Left lung (tissue), 10 donors: ENCODE results near the gene CYTH3. TPM values are rescaled to one million over a fixed set of nuclear protein-coding genes. Genes with fewer than 3 reads are reported as not detected.

ENCODE experiments used
- ATAC-seq: fragments of 200-7000 bp; cut with Tn5 transposase; one replicate; pipeline ENCODE4 v1.9.1; 2020; ENCODE audit warnings: moderate library complexity
- DNase-seq, 4 donors: peaks; one replicate each; pipeline ENCODE4 v3.0.0-alpha.2; 2013 to 2020
- H3K27ac ChIP-seq, 2 donors: fragments of 200-600 bp; sonication (generic) in 1 of 2; one replicate each; pipeline versions ENCODE4 v1.5.0 to v1.8.0; 2020 to 2021
- H3K27me3 ChIP-seq, 2 donors: fragments of 200-600 bp; sonication (generic) in 1 of 2; one replicate each; pipeline versions ENCODE4 v1.5.0 to v1.8.0; 2020 to 2021
- H3K36me3 ChIP-seq, 2 donors: fragments of 200-600 bp; sonication (generic) in 1 of 2; one replicate each; pipeline versions ENCODE4 v1.5.0 to v1.8.0; 2020 to 2021
- H3K4me1 ChIP-seq, 2 donors: fragments of 200-600 bp; one replicate each; pipeline ENCODE4 v1.8.0; 2021
- H3K4me3 ChIP-seq, 2 donors: fragments of 200-600 bp; sonication (generic) in 1 of 2; one replicate each; pipeline versions ENCODE4 v1.5.0 to v1.8.0; 2020 to 2021; ENCODE audit warnings: mild to moderate bottlenecking in 1 of 2
- H3K9me3 ChIP-seq, 2 donors: fragments of 200-600 bp; sonication (generic) in 1 of 2; one replicate each; pipeline versions ENCODE4 v1.5.0 to v1.8.0; 2020 to 2021
- intact Hi-C, 2 donors: fragments of 100-400 bp; cut with DNase I; formaldehyde crosslinking; loops; one replicate each; pipeline versions ENCODE4 v1.11.2 to v1.14.2; 2022
- polyA plus RNA-seq, 6 donors: library from polyadenylated mRNA; unstranded; fragments of 120-200 nt; gene quantifications; one replicate each; pipeline ENCODE4 v1.2.1, GENCODE V29; 2013; ENCODE audit not compliant: insufficient read length in 6 of 6
- total RNA-seq, 2 donors: library from RNA; stranded (reverse); fragmentation: NEBNext Ultra II Directional; extraction: Animal tissue kit (Norgen Biotek cat#: 25700); gene quantifications; one replicate each; pipeline ENCODE4 v1.2.1, GENCODE V29; 2021
- TF ChIP-seq, protein P1 (sequence below), 2 donors: fragments of 200-600 bp; sonication (generic) in 1 of 2; IDR thresholded peaks; one replicate each; pipeline versions ENCODE4 v1.5.0 to v1.8.0; 2021; ENCODE audit warnings: antibody characterized with exemption in 2 of 2
- donor health status: DM: no; HTN: yes; CAD: no.
- donor health status: DM: no; HTN: no; CAD: no.

CYTH3 gene
- total and polyA plus RNA-seq, 8 donors = 20.7 to 29.8 (median 25.8) TPM

DNA sequence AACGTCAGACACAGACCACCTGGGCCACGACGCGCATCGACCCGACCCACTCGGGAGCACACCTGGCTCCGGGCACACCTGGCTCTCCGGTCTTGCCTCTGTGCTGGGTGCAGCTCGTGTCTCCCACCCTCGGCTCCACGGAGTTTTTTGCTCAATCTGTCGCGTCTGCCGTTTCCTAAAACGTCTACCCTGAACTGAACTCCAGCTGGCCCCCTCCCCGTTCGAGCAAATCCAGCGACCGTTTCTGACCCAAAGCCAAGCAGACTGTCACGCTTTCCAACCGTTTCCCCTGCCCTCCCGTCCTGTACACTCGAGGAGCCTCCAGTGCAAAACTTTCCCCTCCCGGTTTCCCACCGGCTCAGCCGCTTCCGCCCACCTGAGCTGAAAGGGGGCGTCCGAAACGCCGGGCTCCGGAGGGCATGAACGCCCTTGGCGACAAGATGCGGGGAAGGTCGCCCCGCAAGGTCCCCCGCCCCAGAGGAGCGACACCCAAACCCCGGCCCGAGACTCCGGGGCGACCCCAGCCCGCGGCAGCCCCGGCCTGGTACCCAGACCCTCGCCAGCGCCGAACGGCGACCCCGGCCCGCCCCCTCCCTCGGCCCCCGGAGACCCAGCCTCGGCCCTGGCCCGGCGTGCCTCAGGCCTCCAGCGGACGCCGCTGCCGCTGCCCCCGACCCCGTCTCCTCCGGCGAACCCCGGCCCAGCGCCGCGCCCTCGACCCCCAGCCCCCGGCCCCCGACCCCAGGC, 557 bp downstream of the CYTH3 start:
- Histone ChIP-seq H3K27ac (peak overlapping the region; percentile 33 to 58), H3K9me3 (no peaks in the 10 kb centered on the region), H3K4me3 (peak overlapping the region; percentile 79 to 84), H3K36me3 (no peaks in the 10 kb centered on the region), H3K27me3 (peaks cover 0 to 16% of the 10 kb centered on the region in 2 donors), H3K4me1 (peaks cover 13 to 36% of the 10 kb centered on the region in 2 donors)
- TF ChIP-seq, protein P1, sequence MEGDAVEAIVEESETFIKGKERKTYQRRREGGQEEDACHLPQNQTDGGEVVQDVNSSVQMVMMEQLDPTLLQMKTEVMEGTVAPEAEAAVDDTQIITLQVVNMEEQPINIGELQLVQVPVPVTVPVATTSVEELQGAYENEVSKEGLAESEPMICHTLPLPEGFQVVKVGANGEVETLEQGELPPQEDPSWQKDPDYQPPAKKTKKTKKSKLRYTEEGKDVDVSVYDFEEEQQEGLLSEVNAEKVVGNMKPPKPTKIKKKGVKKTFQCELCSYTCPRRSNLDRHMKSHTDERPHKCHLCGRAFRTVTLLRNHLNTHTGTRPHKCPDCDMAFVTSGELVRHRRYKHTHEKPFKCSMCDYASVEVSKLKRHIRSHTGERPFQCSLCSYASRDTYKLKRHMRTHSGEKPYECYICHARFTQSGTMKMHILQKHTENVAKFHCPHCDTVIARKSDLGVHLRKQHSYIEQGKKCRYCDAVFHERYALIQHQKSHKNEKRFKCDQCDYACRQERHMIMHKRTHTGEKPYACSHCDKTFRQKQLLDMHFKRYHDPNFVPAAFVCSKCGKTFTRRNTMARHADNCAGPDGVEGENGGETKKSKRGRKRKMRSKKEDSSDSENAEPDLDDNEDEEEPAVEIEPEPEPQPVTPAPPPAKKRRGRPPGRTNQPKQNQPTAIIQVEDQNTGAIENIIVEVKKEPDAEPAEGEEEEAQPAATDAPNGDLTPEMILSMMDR (IDR thresholded peaks at IDR 0.05) = no peak
- intact Hi-C loops = loop anchor here in 1 of 2 donors (10.0 kb wide), 1 partner anchor 107 kb away; no protein-coding TSS in a partner anchor
- ATAC-seq (peak; percentile 9), DNase-seq (peak in 2 of 4 donors; percentile 35 to 85)

DNA sequence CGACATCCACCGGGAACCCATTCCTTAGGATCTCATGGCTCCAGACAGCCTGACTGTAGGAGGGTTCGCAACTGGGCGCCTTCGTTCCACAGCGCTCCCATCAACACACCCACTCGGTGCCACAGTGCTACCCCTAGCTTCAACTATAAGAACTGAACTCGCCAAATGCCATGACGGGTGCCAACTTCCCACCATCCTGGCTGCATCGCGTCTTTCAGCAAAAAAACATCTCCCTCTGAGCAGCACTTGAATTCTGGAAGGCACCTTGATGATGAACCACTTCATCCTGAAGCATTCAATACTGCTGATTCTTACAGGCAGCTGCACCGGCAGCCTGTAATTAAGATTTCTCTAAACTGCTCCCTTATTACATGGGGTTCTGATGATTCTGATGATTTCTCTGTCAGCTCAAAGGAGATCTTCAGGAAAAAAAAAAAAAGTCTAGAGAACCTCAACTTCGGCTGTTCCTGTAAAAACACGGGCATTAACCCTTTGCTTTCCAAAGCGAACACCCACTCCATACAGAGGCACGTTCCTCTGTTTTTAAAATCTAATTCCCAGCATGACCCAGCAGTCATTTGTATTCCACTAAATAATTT, 1.3 kb downstream of the CYTH3 start:
- TF ChIP-seq, protein P1 (IDR thresholded peaks at IDR 0.05) = peak; percentile 28 to 45
- Histone ChIP-seq H3K4me3 (peak overlapping the region; percentile 79 to 84), H3K27me3 (peaks cover 0 to 16% of the 10 kb centered on the region in 2 donors), H3K27ac (peak overlapping the region in 1 of 2 donors; percentile 58), H3K4me1 (peaks cover 13 to 36% of the 10 kb centered on the region in 2 donors), H3K9me3 (no peaks in the 10 kb centered on the region), H3K36me3 (no peaks in the 10 kb centered on the region)
- intact Hi-C loops = loop anchor here in 1 of 2 donors (10.0 kb wide), 1 partner anchor 106 kb away; no protein-coding TSS in a partner anchor
- ATAC-seq (peak; percentile 61), DNase-seq (peak in 2 of 4 donors; percentile 57 to 59)

DNA sequence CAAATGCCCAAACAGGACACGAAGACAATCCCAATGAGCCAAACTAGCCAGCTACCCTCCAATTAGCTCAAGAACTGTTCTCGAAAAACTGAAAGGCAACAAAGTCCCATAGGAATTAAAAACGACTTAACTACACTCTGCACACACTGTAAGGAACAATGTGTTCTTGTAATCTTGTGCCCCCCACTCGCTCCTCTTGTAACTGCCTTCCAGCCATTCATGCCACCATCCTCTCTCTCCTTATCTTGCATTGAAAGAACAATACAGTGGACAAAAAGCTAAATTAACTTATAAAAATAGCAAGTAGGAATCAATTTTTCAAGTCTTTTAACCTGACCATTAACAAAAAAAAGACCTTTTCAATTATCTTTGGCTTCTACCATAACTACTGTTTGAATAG, 2.9 kb downstream of the CYTH3 start:
- TF ChIP-seq, protein P1 (IDR thresholded peaks at IDR 0.05) = no peak
- Histone ChIP-seq H3K4me3 (no peak overlapping the region), H3K9me3 (no peaks in the 10 kb centered on the region), H3K27ac (no peak overlapping the region), H3K4me1 (peaks cover 13 to 36% of the 10 kb centered on the region in 2 donors), H3K36me3 (no peaks in the 10 kb centered on the region), H3K27me3 (peaks cover 0 to 16% of the 10 kb centered on the region in 2 donors)
- no peak for ATAC-seq
- DNase-seq = no peak
- intact Hi-C loops = no loop called here

DNA sequence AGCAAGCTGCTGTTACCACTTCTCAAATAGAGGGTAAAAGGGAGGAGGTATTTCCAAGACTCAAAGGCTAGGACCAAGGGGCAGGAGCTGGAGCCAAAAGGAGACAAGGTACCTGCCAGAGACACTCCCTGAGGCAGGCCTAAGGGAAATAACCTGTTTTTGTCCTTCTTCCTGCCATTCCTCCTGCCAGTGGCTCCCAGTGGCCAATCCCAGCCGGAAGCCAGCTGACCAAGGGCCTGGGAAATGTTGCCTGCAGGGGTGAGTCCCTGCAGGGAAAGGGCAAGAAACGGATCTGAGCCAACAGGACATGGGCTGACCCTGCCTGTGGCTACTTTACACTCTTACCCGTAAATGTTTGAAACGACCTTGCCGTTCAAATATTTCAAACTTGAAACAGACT, 3.5 kb downstream of the CYTH3 start:
- H3K36me3 ChIP-seq = no peaks in the 10 kb centered on the region
- DNase-seq = no peak
- TF ChIP-seq, protein P1 (IDR thresholded peaks at IDR 0.05) = no peak
- H3K4me1 ChIP-seq = peaks cover 13 to 36% of the 10 kb centered on the region in 2 donors
- peak overlapping the region in 1 of 2 donors; percentile 48 for H3K27ac ChIP-seq
- H3K4me3 ChIP-seq = no peak overlapping the region
- intact Hi-C loops = no loop called here
- H3K27me3 ChIP-seq = peaks cover 0 to 16% of the 10 kb centered on the region in 2 donors
- ATAC-seq = peak; percentile 16
- H3K9me3 ChIP-seq = no peaks in the 10 kb centered on the region
